Endothelial cell of umbilical vein (primary cell): Measurements from ENCODE around the gene SEC16B. TPM values are rescaled to one million over a fixed set of nuclear protein-coding genes. Genes with fewer than 3 reads are reported as not detected.

Experiments used
- BruUV-seq: library from RNA; stranded (reverse); fragments of 400-500 nt; replicated peaks from 2 replicates; lab custom pipeline; 2021; lab: Mats Ljungman, UMichigan
- CTCF ChIA-PET: fragments of 300-600, 350-600 bp; sonication (Branson Sonifier 250); formaldehyde crosslinking; loops from one replicate; lab custom pipeline; 2021; ENCODE audit warnings: antibody characterized with exemption, inconsistent platforms; lab: Charles Lee
- POLR2A ChIA-PET: fragments of 300-600, 350-600 bp; sonication (Branson Sonifier 250); formaldehyde crosslinking; loops from one replicate; lab custom pipeline; 2021; ENCODE audit warnings: antibody characterized with exemption, inconsistent platforms; lab: Charles Lee
- DNase-seq: peaks from one replicate; pipeline ENCODE4 v3.0.0-alpha.2; 2011; ENCODE audit warnings: low read depth, low spot score
- FAIRE-seq: peaks from 2 replicates; lab custom pipeline; 2011; peaks lifted over from hg19 to GRCh38; lab: Jason Lieb, UNC
- H2AFZ ChIP-seq: 2 replicates; pipeline ENCODE4 v1.6.0; 2012; ENCODE audit warnings: low read depth, low read length, control low read depth, inconsistent platforms
- H3K27ac ChIP-seq: 2 replicates; pipeline ENCODE4 v1.5.1; 2011; ENCODE audit warnings: low read depth, mild to moderate bottlenecking, control low read depth, low read length, moderate library complexity; ENCODE audit not compliant: insufficient read depth
- H3K27me3 ChIP-seq, 2 experiments: 2 replicates each; pipeline versions ENCODE4 v1.6.0 to v1.6.1; 2011; ENCODE audit warnings: low read length in 2 of 2, mixed read lengths in 1 of 2; ENCODE audit not compliant: control insufficient read depth in 2 of 2, insufficient read depth in 2 of 2
- H3K36me3 ChIP-seq, 2 experiments: 2 replicates in 1 of 2; 3 replicates in 1 of 2; pipeline ENCODE4 v1.5.1; 2011; ENCODE audit warnings: low read length in 2 of 2, mild to moderate bottlenecking in 1 of 2, moderate library complexity in 1 of 2; ENCODE audit not compliant: control insufficient read depth in 2 of 2, insufficient read depth in 2 of 2; ENCODE audit errors: extremely low read depth in 1 of 2
- H3K4me1 ChIP-seq: 3 replicates; pipeline ENCODE4 v1.5.1; 2011; ENCODE audit warnings: mild to moderate bottlenecking, low read length; ENCODE audit not compliant: control insufficient read depth, insufficient read depth; ENCODE audit errors: extremely low read depth
- H3K4me2 ChIP-seq: 2 replicates; pipeline ENCODE4 v1.6.1; 2011; ENCODE audit warnings: low read length, control low read depth, mixed read lengths; ENCODE audit not compliant: insufficient read depth
- H3K4me3 ChIP-seq, 3 experiments: fragments of 200-600 bp in 1 of 3; sonication (generic), shearing (Covaris generic) in 1 of 3; replicated peaks in 1 of 3; 2 replicates each; pipeline ENCODE4 v1.5.1; 2011 to 2016; ENCODE audit warnings: control low read depth in 3 of 3, low read length in 3 of 3, mild to moderate bottlenecking in 2 of 3, inconsistent platforms in 1 of 3, low read depth in 1 of 3, moderate library complexity in 1 of 3; ENCODE audit not compliant: insufficient read depth in 1 of 3
- H3K79me2 ChIP-seq: 2 replicates; pipeline ENCODE4 v1.6.0; 2012; ENCODE audit warnings: low read length, inconsistent platforms; ENCODE audit not compliant: control insufficient read depth, insufficient read depth
- H3K9ac ChIP-seq: replicated peaks from 2 replicates; pipeline ENCODE3; 2011; ENCODE audit warnings: low read length, control low read depth; ENCODE audit not compliant: insufficient read depth; ENCODE audit errors: extremely low read depth
- H3K9me1 ChIP-seq: replicated peaks from 3 replicates; pipeline ENCODE4 v1.6.0; 2011; ENCODE audit warnings: mild to moderate bottlenecking, low read length; ENCODE audit not compliant: control insufficient read depth, insufficient read depth; ENCODE audit errors: extremely low read depth
- H3K9me3 ChIP-seq: replicated peaks from 2 replicates; pipeline ENCODE4 v1.5.1; 2012; ENCODE audit warnings: low read length, inconsistent platforms; ENCODE audit not compliant: control insufficient read depth, insufficient read depth
- H4K20me1 ChIP-seq: replicated peaks from 2 replicates; pipeline ENCODE3; 2011; ENCODE audit warnings: mild to moderate bottlenecking, low read length; ENCODE audit not compliant: control insufficient read depth, insufficient read depth; ENCODE audit errors: extremely low read depth
- EZH2 ChIP-seq: IDR thresholded peaks from 2 replicates; pipeline ENCODE4 v1.6.1; 2012; ENCODE audit warnings: borderline replicate concordance, low read depth, mild to moderate bottlenecking, moderate library complexity, low read length, inconsistent platforms; ENCODE audit not compliant: severe bottlenecking
- FOS ChIP-seq: IDR thresholded peaks from 2 replicates; pipeline ENCODE4 v1.6.1; 2011; ENCODE audit warnings: mild to moderate bottlenecking, low read length, moderate library complexity, borderline replicate concordance; ENCODE audit not compliant: insufficient read depth
- GATA2 ChIP-seq: IDR thresholded peaks from 2 replicates; pipeline ENCODE4 v1.7.0; 2011; ENCODE audit warnings: low read depth, mild to moderate bottlenecking, moderate library complexity, mixed read lengths, low read length; ENCODE audit not compliant: insufficient read length, insufficient read depth
- JUN ChIP-seq: IDR thresholded peaks from 2 replicates; pipeline ENCODE4 v1.6.1; 2011; ENCODE audit warnings: borderline replicate concordance, low read depth; ENCODE audit not compliant: insufficient read length, insufficient read depth
- MYC ChIP-seq: IDR thresholded peaks from one replicate; pipeline ENCODE4 v1.6.1; 2011; ENCODE audit warnings: mild to moderate bottlenecking, low read depth, low read length
- POLR2A ChIP-seq: IDR thresholded peaks from 2 replicates; pipeline ENCODE4 v1.6.1; 2012; ENCODE audit warnings: low read depth, mild to moderate bottlenecking, control low read depth, low read length
- POLR2AphosphoS5 ChIP-seq: IDR thresholded peaks from 2 replicates; pipeline ENCODE4 v1.6.1; 2012; ENCODE audit warnings: low read depth, mild to moderate bottlenecking, control low read depth, low read length, moderate library complexity; ENCODE audit not compliant: insufficient read depth
- dilution Hi-C: fragments of 300-500 bp; cut with MboI; formaldehyde crosslinking; loops from one replicate; pipeline ENCODE4 v1.15.0; 2019; ENCODE audit warnings: low sequenced_read_pairs; ENCODE audit not compliant: extremely low pct_ligation_motif_present
- intact Hi-C: fragments of 100-400 bp; cut with micrococcal nuclease; formaldehyde crosslinking; loops from one replicate; pipeline ENCODE4 v1.10.0; 2022
- polyA plus RNA-seq, 4 experiments: library from polyadenylated mRNA; depleted of rRNA in 3 of 4; stranded (reverse) in 3 of 4; unstranded in 1 of 4; fragments of >200 nt; gene quantifications; 2 replicates each; pipeline versions ENCODE4 v1.2.1 to v1.2.3, GENCODE V29; 2011 to 2012; ENCODE audit warnings: missing spikeins in 1 of 4
- total RNA-seq: library from RNA; stranded (reverse); gene quantifications from 2 replicates; pipeline ENCODE4 v1.2.3, GENCODE V29; 2021
- TF ChIP-seq, protein P1 (sequence below): IDR thresholded peaks from 2 replicates; pipeline ENCODE4 v1.6.1; 2011; ENCODE audit not compliant: insufficient read depth, insufficient read length
- TF ChIP-seq, protein P2 (sequence below), 2 donors: IDR thresholded peaks; 1 replicate in 1 of 2; 2 replicates in 1 of 2; pipeline ENCODE4 v1.5.1; 2011; ENCODE audit warnings: low read length in 2 of 2, mild to moderate bottlenecking in 2 of 2, moderate library complexity in 2 of 2, control low read depth in 1 of 2, inconsistent platforms in 1 of 2, low read depth in 1 of 2; ENCODE audit not compliant: insufficient read depth in 1 of 2; ENCODE audit errors: extremely low read depth in 1 of 2

The SEC16B gene
- total and polyA plus RNA-seq, 2 donors (not counting 3 experiments of a cell fraction or from before 2014, with no cell fraction given): 0.44 to 0.58 TPM

- POLR2A ChIA-PET: no interaction called here
- peak; percentile 63 for FAIRE-seq
Observed at GRCh38 chr1:177927021-177927596, 42.7 kb downstream of the SEC16B start.

GRCh38 chr1:177926201-177926600 lies 43.7 kb downstream of the SEC16B start:
- dilution Hi-C loops (no loop called here), intact Hi-C loops (loop anchor here (5.0 kb wide), 3 partner anchors 144 to 1029 kb away; no protein-coding TSS in a partner anchor)
- H2AFZ ChIP-seq: peak overlapping the region; percentile 23
- H3K4me1 ChIP-seq: peaks cover 38% of the 10 kb centered on the region
- H3K4me3 ChIP-seq: peak overlapping the region in 1 of 3 experiments; percentile 38
- no peaks in the 10 kb centered on the region for H3K9me3 ChIP-seq
- ChIA-PET POLR2A (no interaction called here), CTCF (interaction anchor here (1.0 to 3.2 kb wide), 8 partner anchors 10 to 168 kb away, joined by 3 to 29 read pairs (median 6); partner anchors contain the start of gene RASAL2)
- H4K20me1 ChIP-seq: no peaks in the 10 kb centered on the region
- H3K9me1 ChIP-seq: no peaks in the 10 kb centered on the region
- peak overlapping the region; percentile 100 for H3K27ac ChIP-seq
- peak; percentile 75 for FAIRE-seq
- H3K4me2 ChIP-seq: peak overlapping the region; percentile 86
- BruUV-seq: no TSS peak
- H3K36me3 ChIP-seq: no peaks in the 10 kb centered on the region
- H3K27me3 ChIP-seq: no peaks in the 10 kb centered on the region
- H3K9ac ChIP-seq: peak overlapping the region; percentile 78
- H3K79me2 ChIP-seq: no peaks in the 10 kb centered on the region
- TF ChIP-seq POLR2A: peak; percentile 44
- TF ChIP-seq, protein P1, sequence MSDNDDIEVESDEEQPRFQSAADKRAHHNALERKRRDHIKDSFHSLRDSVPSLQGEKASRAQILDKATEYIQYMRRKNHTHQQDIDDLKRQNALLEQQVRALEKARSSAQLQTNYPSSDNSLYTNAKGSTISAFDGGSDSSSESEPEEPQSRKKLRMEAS: no peak
- TF ChIP-seq MYC: no peak
- TF ChIP-seq FOS: peak; percentile 87
- TF ChIP-seq JUN: peak; percentile 87
- peak; percentile 81 for TF ChIP-seq POLR2AphosphoS5
- TF ChIP-seq GATA2: peak; percentile 73
- no peak for TF ChIP-seq EZH2
- TF ChIP-seq, protein P2, sequence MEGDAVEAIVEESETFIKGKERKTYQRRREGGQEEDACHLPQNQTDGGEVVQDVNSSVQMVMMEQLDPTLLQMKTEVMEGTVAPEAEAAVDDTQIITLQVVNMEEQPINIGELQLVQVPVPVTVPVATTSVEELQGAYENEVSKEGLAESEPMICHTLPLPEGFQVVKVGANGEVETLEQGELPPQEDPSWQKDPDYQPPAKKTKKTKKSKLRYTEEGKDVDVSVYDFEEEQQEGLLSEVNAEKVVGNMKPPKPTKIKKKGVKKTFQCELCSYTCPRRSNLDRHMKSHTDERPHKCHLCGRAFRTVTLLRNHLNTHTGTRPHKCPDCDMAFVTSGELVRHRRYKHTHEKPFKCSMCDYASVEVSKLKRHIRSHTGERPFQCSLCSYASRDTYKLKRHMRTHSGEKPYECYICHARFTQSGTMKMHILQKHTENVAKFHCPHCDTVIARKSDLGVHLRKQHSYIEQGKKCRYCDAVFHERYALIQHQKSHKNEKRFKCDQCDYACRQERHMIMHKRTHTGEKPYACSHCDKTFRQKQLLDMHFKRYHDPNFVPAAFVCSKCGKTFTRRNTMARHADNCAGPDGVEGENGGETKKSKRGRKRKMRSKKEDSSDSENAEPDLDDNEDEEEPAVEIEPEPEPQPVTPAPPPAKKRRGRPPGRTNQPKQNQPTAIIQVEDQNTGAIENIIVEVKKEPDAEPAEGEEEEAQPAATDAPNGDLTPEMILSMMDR (IDR thresholded peaks at IDR 0.05; ENCODE audit: extremely low read depth in 1 of 2, insufficient read depth in 1 of 2, low read depth in 1 of 2, low read length in 2 of 2): no peak
- DNase-seq: peak; percentile 95

More at GRCh38 chr1:177927021-177927596, 42.7 kb downstream of the SEC16B start:
- H3K79me2 ChIP-seq: no peaks in the 10 kb centered on the region
- H3K9me3 ChIP-seq: no peaks in the 10 kb centered on the region
- dilution Hi-C loops: no loop called here
- no peaks in the 10 kb centered on the region for H3K36me3 ChIP-seq
- no peaks in the 10 kb centered on the region for H3K27me3 ChIP-seq
- peak; percentile 83 for DNase-seq
- H3K9me1 ChIP-seq: no peaks in the 10 kb centered on the region
- H3K4me2 ChIP-seq: peak overlapping the region; percentile 86
- peak overlapping the region in 1 of 3 experiments; percentile 38 for H3K4me3 ChIP-seq
- H3K9ac ChIP-seq: peak overlapping the region; percentile 70
- H3K4me1 ChIP-seq: peaks cover 38% of the 10 kb centered on the region
- H2AFZ ChIP-seq: peak overlapping the region; percentile 52
- CTCF ChIA-PET: interaction anchor here (1.2 to 3.2 kb wide), 5 partner anchors 11 to 1029 kb away, joined by 3 to 29 read pairs (median 7); partner anchors contain the start of gene RASAL2
- H4K20me1 ChIP-seq: no peaks in the 10 kb centered on the region
- intact Hi-C loops: loop anchor here (5.0 kb wide), 3 partner anchors 145 to 1030 kb away; no protein-coding TSS in a partner anchor
- TF ChIP-seq EZH2 (no peak), JUN (peak; percentile 57), POLR2A (peak; percentile 39), FOS (peak; percentile 77), GATA2 (no peak), POLR2AphosphoS5 (peak; percentile 62)
- H3K27ac ChIP-seq: peak overlapping the region; percentile 100
- BruUV-seq: TSS peak; percentile 95
